NCI-H1417 (cell line): Measurements from ENCODE around the gene RALB.
"Not testable (repeated sequence)": the region's sequence is repeated elsewhere in the genome, so short reads cannot be mapped to it uniquely, and the experiment has no call there.

ENCODE experiments used
- DNase-seq, 3 experiments: peaks; one replicate each; lab custom pipeline; 2025; lab: John Stamatoyannopoulos, UW

Gene RALB

DNA sequence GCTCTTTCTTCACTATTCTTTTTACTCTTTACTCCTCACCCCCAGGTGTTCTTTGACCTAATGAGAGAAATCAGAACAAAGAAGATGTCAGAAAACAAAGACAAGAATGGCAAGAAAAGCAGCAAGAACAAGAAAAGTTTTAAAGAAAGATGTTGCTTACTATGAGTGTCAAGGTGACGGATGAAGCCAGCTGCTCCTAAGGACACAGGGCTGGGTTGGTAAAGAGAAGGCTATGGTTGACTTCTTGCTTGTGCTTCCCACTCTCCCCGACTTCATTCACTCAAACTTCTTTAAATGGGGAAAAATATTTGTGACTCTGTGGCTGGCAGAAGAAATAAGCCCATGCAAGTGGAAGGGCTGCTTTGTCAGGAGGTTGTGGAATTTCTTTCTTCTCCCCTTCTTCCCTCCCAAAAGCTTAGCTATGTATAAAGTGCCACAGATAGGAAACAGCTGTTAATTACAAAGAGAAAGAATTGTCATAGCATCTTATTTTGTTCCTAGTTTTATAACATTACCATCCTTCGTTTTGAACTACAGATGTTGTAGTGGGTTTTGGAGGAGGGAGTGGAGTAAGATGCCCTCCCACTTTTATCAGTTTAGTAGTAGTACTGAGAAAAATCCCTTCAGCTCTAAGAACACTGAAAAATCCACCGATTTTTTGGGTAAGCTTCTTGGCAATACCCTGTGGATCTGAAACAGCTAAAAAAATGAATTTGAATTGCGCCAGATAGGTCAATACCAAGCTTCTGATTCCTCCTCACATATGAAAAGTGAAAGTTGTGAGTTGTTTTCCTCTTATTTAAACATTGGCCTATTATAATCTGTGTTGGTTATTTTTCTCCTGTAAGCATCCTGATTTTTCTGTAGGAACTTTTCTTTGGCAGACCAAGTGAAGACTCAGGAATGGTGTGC lies 40.7 kb downstream of the RALB start:
- peak in 1 of 3 experiments; percentile 36 for DNase-seq

DNA sequence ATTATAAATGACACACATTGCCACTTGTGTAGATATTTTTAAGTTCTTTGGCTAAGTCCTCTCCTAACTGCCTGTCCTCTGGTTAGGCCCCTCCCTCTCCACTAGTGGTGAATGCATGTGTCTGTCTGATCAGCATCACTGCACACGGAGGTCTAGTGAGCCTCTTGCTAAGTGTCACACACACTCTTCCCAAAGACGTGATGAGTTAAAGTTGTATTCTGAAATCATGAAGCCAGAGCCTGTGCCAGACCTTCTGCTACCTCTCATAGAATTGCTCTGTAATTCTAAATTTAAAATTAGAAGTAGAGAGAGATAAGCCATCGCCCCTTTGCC lies 41.3 kb downstream of the RALB start:
- no peak for DNase-seq

DNA sequence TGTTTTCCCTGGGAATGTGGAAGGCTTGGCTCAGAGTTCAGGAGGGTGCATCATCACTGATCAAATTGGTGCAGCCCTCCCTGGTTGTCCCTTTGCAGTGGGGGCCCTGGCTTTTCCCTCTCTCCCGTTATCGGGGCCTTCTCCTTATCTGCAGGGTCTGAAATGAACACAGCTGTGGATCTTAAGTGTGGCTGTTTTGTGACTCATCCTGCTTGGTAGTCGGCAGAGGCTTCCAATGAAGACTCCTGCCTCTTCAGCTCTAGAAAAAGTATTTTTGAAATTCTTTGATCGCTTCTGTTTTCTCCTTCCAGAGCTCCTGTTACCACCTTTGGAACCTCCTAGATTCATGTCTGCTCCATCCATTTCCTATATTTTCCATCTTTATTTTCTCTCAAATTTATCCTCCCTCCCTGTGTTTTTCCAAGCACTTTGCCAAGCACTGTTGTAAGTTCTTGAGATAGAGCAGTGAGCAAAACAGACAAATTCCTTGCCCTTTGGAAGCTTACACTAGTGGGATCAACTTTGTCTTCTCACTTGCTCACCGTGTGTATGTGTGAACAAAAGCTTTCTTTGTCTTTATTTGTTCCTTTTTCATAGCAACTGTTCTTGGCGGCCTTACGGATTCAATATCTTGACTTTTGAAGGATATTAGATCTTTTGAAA lies 45.7 kb downstream of the RALB start:
- no peak for DNase-seq

DNA sequence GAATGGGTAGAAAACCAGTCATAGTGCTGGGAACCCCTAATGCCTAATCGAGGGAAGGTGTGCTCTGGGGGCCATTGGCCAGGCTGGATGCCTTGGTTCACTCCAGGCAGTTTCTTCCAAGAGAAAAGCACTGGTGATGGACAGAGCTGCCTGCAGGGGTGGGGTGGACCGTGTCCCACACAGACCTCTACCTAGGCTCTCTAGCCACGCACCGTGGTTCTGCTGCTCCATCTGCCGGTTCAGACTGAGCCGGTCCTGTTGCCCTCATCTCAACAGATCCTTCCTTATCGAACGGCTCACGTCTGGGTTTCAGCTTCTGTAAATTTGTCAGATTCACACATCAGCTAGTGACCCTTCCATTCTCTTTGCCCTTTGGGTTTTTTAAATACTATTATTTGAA lies 46.4 kb downstream of the RALB start:
- no peak for DNase-seq

DNA sequence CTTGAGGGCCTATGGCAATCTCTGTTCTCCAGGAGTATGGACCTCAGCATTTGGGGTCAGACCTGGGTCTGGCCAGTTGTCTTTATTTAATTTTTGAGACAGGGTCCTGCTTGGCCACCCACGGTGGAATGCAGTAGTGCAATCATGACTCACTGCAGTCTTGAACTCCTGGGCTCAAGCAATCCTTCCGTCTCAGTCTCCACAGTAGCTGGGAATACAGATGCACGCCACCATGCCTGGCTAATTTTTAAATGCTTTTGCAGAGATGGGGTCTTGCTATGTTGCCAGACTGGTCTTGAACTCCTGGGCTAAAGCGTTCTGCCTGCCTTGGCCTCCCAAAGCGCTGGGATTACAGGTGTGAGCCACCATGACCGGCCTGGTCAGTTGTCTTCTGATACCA lies 46.9 kb downstream of the RALB start:
- DNase-seq: no peak

DNA sequence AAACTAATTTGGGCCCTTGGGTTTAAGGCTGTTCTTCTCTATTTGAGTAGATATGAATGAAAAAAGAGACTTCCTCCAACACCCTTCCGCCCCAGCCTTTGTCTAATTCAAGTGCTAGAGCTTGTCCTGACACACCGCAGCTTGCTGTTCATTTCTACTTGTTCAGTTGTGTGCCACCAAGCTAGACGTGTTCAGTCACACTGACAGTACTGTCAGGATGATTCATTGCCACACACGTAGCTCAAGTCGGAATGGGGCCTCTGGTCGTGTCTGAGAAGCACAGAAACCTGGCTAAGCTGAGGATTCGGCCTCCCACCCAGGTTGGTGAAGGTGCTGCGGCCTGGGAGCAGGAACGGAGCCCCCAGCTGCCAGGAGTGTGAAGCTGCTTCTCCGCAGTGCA lies 47.7 kb downstream of the RALB start:
- DNase-seq: no peak

DNA sequence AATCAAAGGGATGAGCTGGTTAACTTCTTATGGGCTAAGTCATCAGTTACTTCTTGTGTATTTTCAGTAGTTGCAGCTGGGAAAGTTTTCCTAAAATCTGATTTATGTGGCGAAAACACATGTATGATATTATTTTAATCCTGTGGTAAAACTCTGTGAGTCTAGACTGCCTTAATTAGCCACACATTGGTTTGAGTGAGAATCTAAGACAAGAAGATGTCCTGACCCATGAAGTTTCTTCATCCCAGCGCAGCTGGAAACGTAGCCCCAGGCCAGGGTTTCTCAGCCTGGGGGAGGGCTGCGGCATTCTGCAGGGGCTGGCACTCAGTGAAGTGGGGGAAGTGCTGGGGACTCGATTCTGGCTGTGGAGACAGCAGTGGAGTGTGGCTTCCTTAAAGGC lies 48.6 kb downstream of the RALB start:
- DNase-seq: no peak

DNA sequence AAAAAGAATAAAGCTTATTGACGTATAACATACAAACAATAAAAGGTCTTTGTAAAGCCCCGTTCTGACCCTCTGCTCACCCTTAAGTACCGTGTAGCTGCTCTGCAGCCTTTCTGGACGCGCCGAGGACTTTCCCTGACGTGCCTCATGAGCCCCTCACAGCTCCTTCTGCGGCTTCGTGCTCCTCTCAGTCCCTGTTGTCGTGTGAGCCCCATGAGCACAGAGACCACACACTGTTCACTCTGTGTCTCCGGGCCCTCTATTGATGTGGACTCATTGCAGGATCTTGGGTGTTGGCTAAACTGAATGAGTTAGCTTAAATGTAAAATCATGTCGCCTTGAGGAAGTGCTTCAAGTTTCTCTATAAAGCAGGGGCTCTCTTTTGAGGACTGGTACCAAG lies 49.6 kb downstream of the RALB start:
- DNase-seq: no peak

DNA sequence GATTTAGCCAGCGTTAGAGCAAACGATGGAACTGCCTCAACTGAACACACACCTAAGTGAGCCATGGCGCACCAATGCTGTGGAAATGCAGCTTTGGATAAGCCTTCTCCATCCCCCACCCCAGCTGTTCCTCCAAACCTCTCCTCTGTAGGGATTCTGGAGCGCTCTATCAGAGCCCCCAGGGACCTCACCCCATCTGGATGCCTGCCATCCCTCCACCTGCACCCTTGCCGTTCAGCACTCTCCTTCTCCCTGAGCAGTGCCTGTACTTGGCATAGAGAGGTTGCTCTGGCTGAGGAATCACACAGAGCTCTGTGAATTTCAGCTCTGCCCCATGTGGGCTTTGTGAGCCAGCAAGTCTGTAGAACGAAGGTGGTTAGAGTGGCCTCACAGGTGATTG lies 50.5 kb downstream of the RALB start:
- no peak for DNase-seq

DNA sequence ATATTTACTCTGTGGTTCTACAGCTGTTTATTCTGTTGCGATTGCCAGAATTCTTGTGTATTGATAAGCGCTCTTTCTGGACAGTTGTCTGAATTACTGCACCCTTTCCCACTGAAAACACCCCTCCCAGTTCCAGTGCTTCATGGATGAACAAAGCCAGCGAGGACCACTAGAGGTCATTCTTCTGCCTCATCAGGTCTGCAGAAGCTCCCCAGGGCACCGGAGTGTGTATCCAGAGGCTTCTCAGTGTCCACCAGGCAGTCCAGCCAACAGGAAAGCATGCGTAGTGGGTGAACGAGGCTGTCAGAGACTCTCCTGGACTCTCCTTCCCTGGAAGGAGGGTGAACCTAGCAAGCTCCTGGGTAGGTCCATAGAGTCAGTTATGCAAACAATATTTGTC lies 52.6 kb downstream of the RALB start:
- DNase-seq: peak in 2 of 3 experiments; percentile 27 to 55

DNA sequence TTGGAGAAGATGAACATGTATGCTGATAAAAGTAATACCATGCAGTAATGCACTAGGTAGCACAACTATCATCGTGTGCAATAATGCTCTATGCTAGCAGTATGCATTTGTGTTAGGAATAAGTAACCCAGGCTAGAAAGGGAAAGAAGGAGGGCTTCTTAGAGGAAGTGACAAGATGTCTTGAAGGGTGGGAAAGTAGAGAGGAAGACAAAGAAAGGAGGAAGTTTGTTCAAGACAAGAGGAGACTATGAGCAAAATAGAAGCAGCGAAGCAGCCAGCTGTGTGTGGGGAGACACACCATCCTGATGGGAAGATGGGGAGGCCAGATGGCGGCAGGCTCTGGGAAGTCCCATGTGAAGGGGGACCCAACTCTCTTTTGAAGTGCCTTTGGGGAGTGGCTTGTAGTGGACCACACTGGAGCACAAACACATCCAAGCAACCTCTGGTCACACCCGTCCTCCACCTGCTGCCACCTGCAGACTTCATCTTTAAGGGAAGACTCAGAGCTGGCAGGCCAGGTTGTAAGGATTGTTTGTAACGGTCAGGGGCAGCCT lies 53.4 kb downstream of the RALB start:
- no peak for DNase-seq

DNA sequence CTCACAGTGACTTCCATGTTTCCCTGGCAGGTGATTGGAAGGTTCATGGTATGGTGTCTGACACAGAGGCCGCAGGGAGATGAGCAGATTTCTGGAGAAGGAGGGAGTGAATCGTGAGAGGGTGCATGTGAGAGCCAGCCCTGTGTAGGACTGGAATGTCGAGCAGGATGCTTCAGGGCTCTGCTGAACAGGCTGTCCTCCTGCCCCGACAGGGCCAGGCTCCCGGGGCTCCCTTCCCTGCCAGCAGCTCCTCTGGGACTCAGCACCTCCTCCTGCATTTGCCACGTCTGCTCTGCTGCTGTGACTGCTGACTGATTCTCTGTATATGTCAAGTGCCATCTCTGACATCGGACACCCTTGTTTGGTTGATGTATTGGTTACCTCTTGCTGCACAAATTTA lies 54.8 kb downstream of the RALB start:
- peak in 1 of 3 experiments; percentile 1 for DNase-seq

DNA sequence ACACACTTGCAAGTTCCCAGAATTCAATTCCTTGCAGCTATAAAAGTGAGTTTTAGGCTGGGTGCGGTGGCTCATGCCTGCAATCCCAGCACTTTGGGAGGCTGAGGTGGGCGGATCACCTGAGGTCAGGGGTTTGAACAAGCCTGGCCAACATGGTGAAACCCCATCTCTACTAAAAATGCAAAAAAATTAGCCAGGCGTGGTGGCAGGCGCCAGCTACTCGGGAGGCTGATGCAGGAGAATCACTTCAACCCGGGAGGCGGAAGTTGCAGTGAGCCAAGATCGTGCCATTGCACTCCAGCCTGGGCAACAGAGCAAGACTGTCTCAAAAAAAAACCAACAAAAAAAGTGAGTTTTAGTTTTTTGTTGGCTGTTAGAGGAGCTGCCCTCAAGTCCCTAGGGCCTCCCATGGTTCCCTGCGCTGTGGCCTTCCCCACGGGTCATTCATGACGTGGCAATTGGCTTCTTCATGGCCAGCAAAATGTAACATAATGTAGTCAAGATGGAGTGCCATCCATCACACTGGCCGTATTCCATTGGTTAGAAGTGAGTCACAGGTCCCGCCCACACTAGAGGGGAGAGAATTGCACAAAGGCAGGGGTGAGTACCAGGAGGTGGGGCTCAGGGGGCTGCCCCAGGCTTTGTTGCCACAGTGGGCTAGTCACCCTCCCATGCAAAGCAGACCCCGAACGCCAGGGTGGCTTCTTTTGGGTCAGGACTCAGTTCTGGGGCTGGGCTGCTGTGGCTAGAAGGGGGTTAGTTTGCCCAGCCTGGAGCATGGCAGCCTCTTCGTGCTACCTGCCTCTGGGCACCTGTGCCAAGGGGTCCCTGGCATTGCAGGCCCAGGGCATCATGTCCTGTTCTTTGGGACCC lies 55.6 kb downstream of the RALB start:
- DNase-seq: no peak

DNA sequence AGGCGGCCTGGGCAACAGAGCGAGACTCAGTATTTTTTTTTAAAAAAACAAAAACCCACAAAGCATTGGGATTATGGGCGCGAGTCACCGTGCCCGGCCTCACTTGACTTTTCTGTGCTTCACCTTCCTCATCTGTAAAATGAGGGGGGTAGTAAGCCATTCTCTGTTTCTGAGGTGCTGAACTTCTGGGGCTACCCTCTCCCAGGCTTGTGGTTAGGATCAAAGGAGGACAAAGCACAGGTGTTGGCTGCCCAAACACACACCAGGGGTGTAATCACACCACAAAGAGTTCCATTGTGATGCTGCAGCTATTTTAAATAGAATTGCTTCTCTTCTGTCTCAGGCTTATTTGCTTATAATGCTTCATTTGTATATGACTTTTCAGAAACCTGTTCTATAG lies 57.5 kb downstream of the RALB start:
- peak in 2 of 3 experiments; percentile 10 to 59 for DNase-seq

DNA sequence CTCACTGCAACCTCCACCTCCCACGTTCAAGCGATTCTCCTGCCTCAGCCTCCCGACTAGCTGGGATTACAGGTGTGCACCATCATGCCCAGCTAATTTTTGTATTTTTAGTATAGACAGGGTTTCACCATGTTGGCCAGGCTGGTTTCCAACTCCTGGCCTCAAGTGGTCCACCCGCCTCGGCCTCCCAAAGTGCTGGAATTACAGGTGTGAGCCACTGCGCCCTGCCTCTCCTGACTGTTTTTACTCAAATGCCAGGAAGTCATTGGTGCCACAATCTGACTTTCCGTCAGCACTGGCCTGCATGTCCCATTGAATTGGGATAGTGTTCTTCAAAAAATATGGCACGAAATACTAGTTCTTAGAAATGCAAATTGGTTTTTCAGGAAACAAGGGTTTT lies 58.2 kb downstream of the RALB start:
- DNase-seq: not testable (repeated sequence)

DNA sequence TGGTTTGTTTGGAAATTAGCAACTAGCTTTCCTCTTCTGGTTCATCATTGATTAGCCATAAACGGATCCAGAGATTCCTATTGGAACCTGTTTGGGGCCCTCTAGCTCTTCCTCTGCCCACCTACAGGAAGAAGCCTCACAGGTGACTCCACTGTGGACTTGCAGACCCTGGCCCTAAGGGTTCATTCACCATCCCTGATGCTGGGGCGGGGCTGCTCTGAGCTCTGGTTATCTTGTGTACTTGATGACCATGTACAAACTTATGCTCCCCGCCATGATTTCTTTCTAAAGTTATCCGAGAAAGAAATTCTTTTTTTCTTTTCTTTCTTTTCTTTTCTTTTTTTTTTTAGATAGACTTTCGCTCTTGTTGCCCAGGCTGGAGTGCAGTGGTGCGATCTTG lies 59.4 kb downstream of the RALB start:
- no peak for DNase-seq

DNA sequence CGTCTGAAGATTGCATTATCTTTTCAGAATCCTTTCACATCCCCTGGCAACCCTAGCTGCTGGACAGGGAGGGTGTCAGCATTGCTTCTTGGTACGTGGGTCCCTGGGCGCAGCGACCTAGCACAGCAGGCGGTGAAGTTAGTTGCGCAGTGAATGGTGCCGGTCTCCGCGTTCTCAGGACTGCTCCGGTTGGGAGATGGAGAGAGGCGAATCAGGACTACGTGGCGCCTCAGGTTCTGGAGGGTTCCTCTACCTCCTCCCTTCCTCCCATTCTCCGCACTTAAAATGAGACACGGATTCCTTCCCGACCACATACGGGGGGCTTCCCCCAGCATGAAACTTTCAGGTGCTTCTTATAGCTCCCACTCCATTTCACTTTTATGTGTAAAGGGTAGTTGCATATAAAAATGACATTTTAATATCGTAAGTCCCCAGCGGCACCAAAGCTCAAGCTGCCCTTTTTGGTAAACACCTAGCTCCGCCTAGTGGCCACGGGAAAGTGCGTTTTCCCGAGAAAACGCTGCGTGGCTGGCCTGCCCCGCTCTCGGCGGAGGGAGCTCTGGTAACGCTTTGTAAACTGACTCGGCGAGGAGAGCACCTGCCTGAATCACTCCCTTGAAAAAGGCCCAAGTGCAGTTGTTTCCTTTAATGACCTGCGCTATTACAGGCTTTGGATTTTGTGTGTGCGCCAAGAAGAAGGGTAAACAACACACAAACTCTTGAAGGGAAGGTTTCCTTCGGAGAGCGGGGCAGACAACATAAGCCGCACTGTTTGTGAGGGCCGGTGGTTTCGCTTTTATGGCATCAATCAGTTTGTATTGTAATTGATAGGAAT lies 60.4 kb downstream of the RALB start:
- peak; percentile 82 to 93 (median 84) for DNase-seq

DNA sequence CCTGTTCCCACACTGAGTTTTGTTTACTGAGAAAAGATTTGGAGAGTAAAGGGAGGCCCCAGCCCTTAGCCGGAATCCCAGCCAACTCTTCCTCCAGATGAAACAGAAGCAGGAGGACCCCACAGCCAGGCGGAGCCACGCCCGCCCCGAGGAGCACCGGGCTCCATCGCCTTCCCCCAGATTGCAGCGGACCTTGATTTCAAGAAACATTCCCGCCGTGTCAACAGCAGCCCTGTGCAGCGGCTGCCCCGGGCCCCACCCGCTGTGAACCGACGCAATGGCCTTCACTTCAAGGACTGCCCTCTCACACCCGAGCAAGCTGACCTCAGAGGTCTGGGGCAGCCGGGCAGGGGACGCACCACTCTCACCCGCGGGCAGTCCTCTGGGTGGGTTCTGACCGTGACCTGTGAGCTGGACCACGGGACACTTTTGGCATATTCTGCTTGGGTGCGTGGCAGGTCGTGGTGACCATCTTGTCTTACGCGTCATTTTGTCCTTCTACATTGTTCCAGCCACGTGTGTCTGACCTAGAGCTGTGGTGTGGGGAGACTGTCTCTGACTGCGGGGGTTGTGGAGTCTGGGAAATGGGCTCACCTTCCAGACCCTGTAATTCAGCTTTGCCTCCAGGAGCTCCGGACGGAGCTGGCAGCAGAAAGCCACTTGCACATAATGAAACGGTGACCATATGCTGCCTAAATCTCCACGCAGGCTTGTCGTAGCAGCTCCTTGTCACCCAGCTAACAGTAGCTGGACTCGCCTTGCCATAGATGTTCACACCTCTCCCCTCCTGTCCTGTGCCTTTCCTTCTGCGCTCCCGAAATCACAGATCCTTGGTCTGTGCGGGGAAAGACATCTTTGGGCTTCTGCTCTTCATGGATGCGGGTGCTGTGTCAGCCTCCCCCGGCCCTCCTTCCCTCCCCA lies 61.3 kb downstream of the RALB start:
- peak in 1 of 3 experiments; percentile 36 for DNase-seq

DNA sequence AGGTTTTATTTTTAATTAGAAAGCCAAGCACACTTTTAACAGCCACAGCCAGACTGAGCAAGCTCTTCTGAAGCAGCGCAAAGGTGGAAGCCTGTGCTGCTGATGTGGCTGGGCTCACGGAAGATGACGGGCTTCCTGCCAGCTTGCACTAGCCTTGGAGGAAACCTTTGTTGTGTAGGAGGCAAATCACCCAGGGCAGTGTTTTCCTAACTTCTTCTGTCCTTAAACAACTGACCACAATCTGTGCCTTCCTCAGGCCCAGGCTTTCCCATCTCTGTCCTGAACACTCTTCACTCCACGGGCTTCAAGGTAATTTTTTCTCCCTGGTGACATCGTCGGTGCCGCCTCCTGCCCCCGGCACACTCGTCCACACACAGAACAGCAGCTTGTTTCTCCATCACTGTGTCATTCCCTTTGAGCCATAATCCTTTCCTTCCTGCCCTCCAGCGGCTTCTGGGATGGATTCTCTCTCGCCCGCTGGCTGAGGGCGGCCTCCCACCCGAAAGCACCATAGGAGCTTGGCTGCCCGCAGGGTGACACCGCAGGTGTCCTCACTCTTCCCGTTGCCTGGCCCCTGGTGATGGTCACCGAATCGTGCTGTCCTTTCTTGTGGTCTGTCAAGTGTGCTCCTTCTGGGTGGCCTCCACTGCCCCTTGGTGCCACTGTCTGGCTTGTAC lies 62.2 kb downstream of the RALB start:
- DNase-seq: peak in 1 of 3 experiments; percentile 14
